GM18499 (cell line): ENCODE results near the gene TNRC6C.
"Not testable (repeated sequence)": the region's sequence is repeated elsewhere in the genome, so short reads cannot be mapped to it uniquely, and the experiment has no call there.

ENCODE experiments used
- ATAC-seq: cut with Tn5 transposase; IDR thresholded peaks from one replicate; pipeline ENCODE4 v1.9.1; 2021; ENCODE audit warnings: moderate number of reproducible peaks; ENCODE audit not compliant: insufficient read depth, unreplicated experiment

The TNRC6C gene

GRCh38 chr17:77959926-77960521 lies 1.5 kb downstream of the TNRC6C start:
- ATAC-seq, result no peak

DNA sequence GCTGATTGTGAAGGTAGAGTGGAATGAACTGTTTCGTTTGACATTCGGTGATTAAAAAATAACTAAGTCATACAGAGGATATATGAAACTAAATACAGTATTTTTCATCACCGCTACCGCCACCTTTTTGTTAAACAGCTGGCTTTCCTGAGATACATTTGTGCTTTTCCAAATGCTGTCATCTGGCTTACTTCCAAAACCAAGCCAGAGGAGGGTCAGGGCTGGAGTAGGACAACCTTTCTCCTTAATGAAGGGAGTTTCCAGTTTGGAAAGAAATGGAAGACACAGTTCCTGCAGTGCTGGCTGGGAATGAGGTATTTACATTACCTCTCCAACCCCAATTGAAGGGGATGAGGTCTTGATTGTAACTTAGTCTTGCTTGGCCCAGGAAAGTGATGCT lies 3.2 kb downstream of the TNRC6C start:
- no peak for ATAC-seq

DNA sequence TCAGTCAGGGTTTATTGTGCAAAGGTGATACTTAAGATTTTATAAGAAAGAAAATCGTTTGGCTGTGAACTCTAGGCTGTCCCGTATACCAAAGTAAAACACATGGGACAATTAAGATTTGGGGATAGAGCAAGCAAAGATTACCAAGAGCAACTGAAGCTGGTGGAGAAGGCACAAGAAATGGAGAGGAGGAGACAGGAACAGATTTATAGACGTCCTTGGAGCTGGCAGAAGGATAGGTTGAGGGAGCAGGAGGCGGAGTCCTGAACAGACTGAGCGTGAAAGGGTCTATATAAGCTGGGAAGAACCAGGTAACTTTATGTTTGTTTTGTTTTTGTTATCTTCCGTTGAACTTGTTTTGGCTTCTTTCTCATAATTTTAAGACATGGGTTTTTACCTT lies 3.8 kb downstream of the TNRC6C start:
- no peak for ATAC-seq

- no peak for ATAC-seq
Observed at GRCh38 chr17:77963441-77963840, 4.9 kb downstream of the TNRC6C start.

- no peak for ATAC-seq
Observed at GRCh38 chr17:77965352-77965751, 6.8 kb downstream of the TNRC6C start.

DNA sequence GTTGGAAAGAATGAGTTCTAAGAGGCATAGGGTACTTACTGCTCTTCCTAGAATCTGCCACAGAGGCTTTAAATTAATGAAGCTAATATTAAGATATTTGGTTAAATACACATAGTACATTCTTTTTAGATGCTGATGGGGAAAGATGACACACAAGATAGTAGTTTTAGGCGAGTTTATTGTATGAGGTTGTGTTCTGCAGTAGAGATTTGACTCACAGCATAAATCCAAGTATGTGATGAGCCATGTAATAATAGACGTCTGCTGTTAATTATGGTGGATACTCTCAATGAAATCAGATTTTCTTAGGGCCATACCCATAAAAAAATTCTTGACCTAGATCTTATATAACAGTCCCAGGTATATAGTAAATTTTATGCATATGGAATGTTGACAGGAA lies 8.0 kb downstream of the TNRC6C start:
- ATAC-seq, result no peak

GRCh38 chr17:77968788-77969187 lies 10.3 kb downstream of the TNRC6C start:
- ATAC-seq, result no peak

GRCh38 chr17:77972271-77972670 lies 13.8 kb downstream of the TNRC6C start:
- not testable (repeated sequence) for ATAC-seq

- ATAC-seq, result no peak
Observed at GRCh38 chr17:77973953-77974352, 15.4 kb downstream of the TNRC6C start.

- no peak for ATAC-seq
Observed at GRCh38 chr17:77974396-77974795, 15.9 kb downstream of the TNRC6C start.

DNA sequence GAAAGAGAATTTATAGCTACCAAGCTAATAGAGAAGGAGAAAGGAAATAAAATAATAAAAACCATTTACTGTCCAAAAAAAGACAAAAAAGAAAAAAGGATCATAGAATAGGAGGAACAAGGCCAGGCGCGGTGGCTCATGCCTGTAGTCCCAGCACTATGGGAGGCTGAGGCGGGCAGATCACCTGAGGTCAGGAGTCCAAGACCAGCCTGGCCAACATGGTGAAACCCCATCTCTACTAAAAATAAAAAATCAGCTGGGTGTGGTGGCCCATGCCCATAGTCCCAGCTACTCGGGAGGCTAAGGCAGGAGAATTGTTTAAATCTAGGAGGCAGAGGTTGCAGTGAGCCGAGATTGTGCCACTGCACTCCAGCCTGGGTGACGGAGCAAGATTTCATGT lies 23.9 kb downstream of the TNRC6C start:
- not testable (repeated sequence) for ATAC-seq

DNA sequence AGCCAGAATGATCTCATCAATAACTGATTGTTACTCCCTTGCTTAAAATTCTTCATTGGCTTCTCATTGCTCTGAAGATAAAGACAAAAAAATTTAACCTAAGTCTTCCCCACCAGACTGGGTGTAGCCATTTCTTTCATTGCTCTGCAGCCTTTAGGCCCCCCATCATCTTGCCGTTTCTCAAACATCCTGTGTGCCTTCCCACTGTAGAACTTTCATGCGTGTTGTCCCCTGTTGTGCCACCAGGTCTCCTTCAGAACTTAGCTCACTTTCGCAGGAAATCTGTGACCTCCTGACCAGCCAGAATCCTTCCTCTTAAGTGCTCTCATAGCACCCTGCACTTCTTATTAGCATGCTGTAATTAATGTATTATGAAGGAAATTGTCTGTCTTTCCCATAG lies 31.8 kb downstream of the TNRC6C start:
- ATAC-seq, result no peak

- not testable (repeated sequence) for ATAC-seq
Observed at GRCh38 chr17:77993735-77994134, 35.2 kb downstream of the TNRC6C start.

- no peak for ATAC-seq
Observed at GRCh38 chr17:77995146-77995852, 36.8 kb downstream of the TNRC6C start.

DNA sequence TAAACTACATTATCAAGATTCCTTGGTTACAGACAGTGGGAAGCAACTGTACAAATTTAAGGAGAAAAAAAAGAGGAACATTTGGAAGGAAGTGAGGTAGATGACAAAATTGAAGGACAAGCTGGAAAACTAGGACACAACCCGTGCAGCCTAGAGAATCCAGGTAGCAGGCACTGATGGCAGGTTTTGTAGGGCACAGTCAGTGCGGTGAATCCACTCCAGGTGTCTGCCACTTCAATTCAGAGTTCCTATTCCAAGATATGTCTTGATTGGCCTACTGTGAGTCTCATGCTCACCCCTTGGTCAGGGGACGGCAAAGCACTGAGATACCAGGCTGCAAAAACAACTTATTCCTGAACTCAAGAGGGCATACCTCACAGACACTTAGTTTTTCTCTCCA lies 37.8 kb downstream of the TNRC6C start:
- ATAC-seq, result no peak

GRCh38 chr17:77999413-78000173 lies 41.1 kb downstream of the TNRC6C start:
- no peak for ATAC-seq

DNA sequence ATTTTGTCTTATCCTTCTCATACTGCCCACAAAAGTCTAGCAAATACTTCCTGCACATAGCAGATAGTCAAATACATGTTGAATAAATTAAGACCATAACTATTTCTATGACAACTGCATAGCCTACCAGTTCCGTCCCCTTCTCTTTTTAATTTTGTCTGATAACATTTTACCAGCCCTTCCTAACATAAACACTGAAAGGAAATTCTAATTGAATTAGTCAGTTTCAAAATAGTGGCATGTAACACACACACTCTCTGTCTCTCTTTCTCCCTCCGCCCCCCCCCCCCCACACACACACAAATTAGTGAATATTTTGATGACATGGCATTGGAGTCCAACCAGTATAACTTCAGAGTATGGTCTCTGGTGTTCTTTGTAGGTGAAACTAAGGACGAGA lies 41.8 kb downstream of the TNRC6C start:
- ATAC-seq, result no peak

- ATAC-seq, result no peak
Observed at GRCh38 chr17:78001182-78001581, 42.7 kb downstream of the TNRC6C start.

GRCh38 chr17:78001612-78002011 lies 43.1 kb downstream of the TNRC6C start:
- ATAC-seq, result no peak

GRCh38 chr17:78002166-78002565 lies 43.7 kb downstream of the TNRC6C start:
- ATAC-seq, result no peak

DNA sequence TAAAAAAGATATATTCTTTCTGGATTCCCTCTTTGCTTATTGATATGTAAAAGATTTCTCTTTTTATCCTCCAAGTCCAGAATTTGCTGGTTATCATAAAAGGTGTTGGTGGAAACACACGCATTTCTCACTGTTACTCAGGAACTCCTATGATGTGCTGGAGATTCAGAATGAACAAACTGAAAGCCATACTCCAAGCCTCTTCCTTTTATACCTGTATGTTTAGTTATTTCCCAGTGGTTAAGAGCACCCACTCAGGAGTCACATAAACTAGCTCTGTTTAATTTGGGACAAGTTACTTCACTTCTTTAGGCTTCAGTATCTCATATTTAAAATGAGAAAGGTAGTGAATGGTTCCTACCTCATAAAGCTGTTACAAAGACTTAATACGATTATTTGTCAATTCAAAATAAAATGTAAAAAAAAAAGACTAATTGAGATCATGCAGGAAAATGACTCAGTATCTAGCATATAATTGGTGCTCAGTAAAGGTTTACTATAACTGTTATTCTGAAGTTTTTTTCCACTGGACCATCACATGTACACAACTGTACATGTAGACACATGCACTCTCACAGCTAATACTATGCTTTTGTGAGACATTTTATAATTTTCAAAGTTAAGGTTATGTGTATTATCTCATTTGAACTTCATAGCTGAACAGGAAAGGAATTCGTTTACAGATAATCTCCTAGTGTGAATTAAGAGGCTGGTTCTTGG lies 47.1 kb downstream of the TNRC6C start:
- ATAC-seq, result no peak
